A549 (cell line): ENCODE measurements around the gene ANKFN1. TPM values are rescaled to one million over a fixed set of nuclear protein-coding genes. Genes with fewer than 3 reads are reported as not detected.

Experiments used
- ATAC-seq, 2 experiments: fragments of 200-7000 bp in 1 of 2; fragments of >200 bp in 1 of 2; cut with Nextera tagmentation in 1 of 2; cut with Tn5 transposase in 1 of 2; 3 replicates each; pipeline versions ENCODE4 v1.8.0 to v1.9.1; 2018 to 2020; ENCODE audit warnings: mild to moderate bottlenecking in 1 of 2, moderate library complexity in 1 of 2
- CTCF ChIA-PET: fragments of 300-600 bp; sonication (Branson Sonifier 250); formaldehyde crosslinking; extraction: SDS; loops from one replicate; lab custom pipeline; 2021; ENCODE audit warnings: antibody characterized with exemption, inconsistent platforms; lab: Yijun Ruan, JAX
- POLR2A ChIA-PET: fragments of 350-600 bp; formaldehyde crosslinking; extraction: SDS; loops from one replicate; lab custom pipeline; 2021; ENCODE audit warnings: antibody characterized with exemption, inconsistent platforms; lab: Yijun Ruan, JAX
- DNase-seq, 2 experiments: peaks; one replicate each; pipeline versions ENCODE4 v3.0.0 to v3.0.0-alpha.2; 2011 to 2016; ENCODE audit warnings: low read depth in 1 of 2, low spot score in 1 of 2
- FAIRE-seq: peaks from 2 replicates; lab custom pipeline; 2011; peaks lifted over from hg19 to GRCh38; lab: Jason Lieb, UNC
- H3K27ac ChIP-seq, 2 experiments: fragments of >200 bp; sonication (Bioruptor Twin); formaldehyde crosslinking; 3 replicates each; pipeline ENCODE4 v1.5.1; 2016 to 2017
- H3K4me1 ChIP-seq: fragments of >200 bp; sonication (Bioruptor Twin); formaldehyde crosslinking; 3 replicates; pipeline ENCODE4 v1.6.1; 2016
- H3K4me2 ChIP-seq: fragments of >200 bp; sonication (Bioruptor Twin); formaldehyde crosslinking; 3 replicates; pipeline ENCODE4 v1.6.1; 2016
- H3K4me3 ChIP-seq: fragments of >200 bp; sonication (Bioruptor Twin); formaldehyde crosslinking; 3 replicates; pipeline ENCODE4 v1.5.1; 2016
- H3K9me3 ChIP-seq: fragments of >200 bp; sonication (Bioruptor Twin); formaldehyde crosslinking; 3 replicates; pipeline ENCODE4 v1.6.1; 2016
- CHD2 ChIP-seq: fragments of 150-350 bp; IDR thresholded peaks from 2 replicates; pipeline ENCODE4 v1.6.1; 2014; ENCODE audit warnings: low read length; ENCODE audit not compliant: partially characterized antibody
- EHMT2 ChIP-seq: fragments of 200-600 bp; sonication (generic); IDR thresholded peaks from 2 replicates; pipeline ENCODE4 v1.6.1; 2016; ENCODE audit warnings: antibody characterized with exemption, low read depth, mild to moderate bottlenecking, moderate library complexity
- FOXS1 ChIP-seq: fragments of 250-450 bp; sonication (Bioruptor Pico); IDR thresholded peaks from 2 replicates; pipeline ENCODE4 v1.5.0; 2020; ENCODE audit warnings: mild to moderate bottlenecking, moderate library complexity
- GATA3 ChIP-seq: IDR thresholded peaks from 2 replicates; pipeline ENCODE4 v1.6.1; 2012; ENCODE audit warnings: borderline replicate concordance
- HDAC2 ChIP-seq: fragments of 200-600 bp; sonication (generic); IDR thresholded peaks from 2 replicates; pipeline ENCODE4 v1.6.1; 2016
- HOXB13 ChIP-seq: fragments of 250-450 bp; sonication (Bioruptor Pico); IDR thresholded peaks from 2 replicates; pipeline ENCODE4 v1.5.0; 2020; ENCODE audit warnings: low read depth, mild to moderate bottlenecking, moderate library complexity
- MAZ ChIP-seq: fragments of 150-350 bp; IDR thresholded peaks from 2 replicates; pipeline ENCODE4 v1.6.1; 2014; ENCODE audit warnings: antibody characterized with exemption, low read depth, low read length, borderline replicate concordance
- NFE2L2 ChIP-seq: fragments of 150-350 bp; conservative IDR thresholded peaks from 2 replicates; pipeline ENCODE4 v1.6.1; 2014; ENCODE audit warnings: low read length
- NR3C1 ChIP-seq: fragments of >200 bp; sonication (Bioruptor Twin); formaldehyde crosslinking; IDR thresholded peaks from 3 replicates; pipeline ENCODE4 v1.6.1; 2017
- PHF8 ChIP-seq: fragments of 200-600 bp; sonication (generic); IDR thresholded peaks from 2 replicates; pipeline ENCODE4 v1.6.1; 2016; ENCODE audit warnings: low read depth, mild to moderate bottlenecking, antibody characterized with exemption, moderate library complexity, borderline replicate concordance
- SREBF2 ChIP-seq: fragments of 450-650 bp; IDR thresholded peaks from 2 replicates; pipeline ENCODE4 v1.6.1; 2014; ENCODE audit warnings: mild to moderate bottlenecking, moderate library complexity
- TP53 ChIP-seq: fragments of 250-450 bp; sonication (Bioruptor Pico); IDR thresholded peaks from 2 replicates; pipeline ENCODE4 v1.5.0; 2021; ENCODE audit warnings: mild to moderate bottlenecking, moderate library complexity
- ZC3H11A ChIP-seq: fragments of 450-650 bp; IDR thresholded peaks from 2 replicates; pipeline ENCODE4 v1.6.1; 2014; ENCODE audit warnings: antibody characterized with exemption, mild to moderate bottlenecking
- ZSCAN20 ChIP-seq: fragments of 250-450 bp; sonication (Bioruptor Pico); IDR thresholded peaks from 2 replicates; pipeline ENCODE4 v1.8.0; 2022; ENCODE audit warnings: mild to moderate bottlenecking, moderate library complexity
- WGBS: methylation state at CpG from one replicate; pipeline ENCODE4 v1.1.6; 2017; ENCODE audit errors: missing lambda C conversion rate; 5-methylcytosine and 5-hydroxymethylcytosine counted together
- polyA plus RNA-seq, 4 experiments: library from polyadenylated mRNA; depleted of rRNA in 3 of 4; stranded (reverse); fragments of >200 nt; fragmentation: RNase III in 1 of 4; extraction: RNeasy Plus Mini Kit Qiagen cat#74134 plus additional on column Dnase treatment in 1 of 4; gene quantifications; 2 replicates in 3 of 4; 3 replicates in 1 of 4; pipeline ENCODE4 v1.2.3, GENCODE V29; 2011 to 2017
- TF ChIP-seq, protein P1 (sequence below): fragments of >200 bp; sonication (Bioruptor Twin); formaldehyde crosslinking; IDR thresholded peaks from 3 replicates; pipeline ENCODE4 v1.5.1; 2016
- TF ChIP-seq, protein P2 (sequence below): IDR thresholded peaks from 2 replicates; pipeline ENCODE4 v1.6.1; 2012; ENCODE audit warnings: low read depth, borderline replicate concordance
- TF ChIP-seq, protein P3 (sequence below): fragments of 250-450 bp; sonication (Bioruptor Pico); IDR thresholded peaks from 2 replicates; pipeline ENCODE4 v1.5.0; 2020; ENCODE audit warnings: low read depth, mild to moderate bottlenecking, moderate library complexity
- TF ChIP-seq, protein P4 (sequence below): fragments of 200-600 bp; sonication (generic); IDR thresholded peaks from 2 replicates; pipeline ENCODE4 v1.6.1; 2016; ENCODE audit warnings: antibody characterized with exemption, mild to moderate bottlenecking, moderate library complexity
- TF ChIP-seq, protein P5 (sequence below): fragments of 150-350 bp; IDR thresholded peaks from 2 replicates; pipeline ENCODE4 v1.6.1; 2014; ENCODE audit warnings: low read depth, mild to moderate bottlenecking, low read length
- TF ChIP-seq, protein P6 (sequence below): fragments of >200 bp; sonication (Bioruptor Twin); formaldehyde crosslinking; IDR thresholded peaks from 3 replicates; pipeline ENCODE4 v1.6.1; 2016

The ANKFN1 gene
- polyA plus RNA-seq, 2 of the 4 experiments (the other 2 are of a cell fraction) = 0.37 TPM; not detected in 1

DNA sequence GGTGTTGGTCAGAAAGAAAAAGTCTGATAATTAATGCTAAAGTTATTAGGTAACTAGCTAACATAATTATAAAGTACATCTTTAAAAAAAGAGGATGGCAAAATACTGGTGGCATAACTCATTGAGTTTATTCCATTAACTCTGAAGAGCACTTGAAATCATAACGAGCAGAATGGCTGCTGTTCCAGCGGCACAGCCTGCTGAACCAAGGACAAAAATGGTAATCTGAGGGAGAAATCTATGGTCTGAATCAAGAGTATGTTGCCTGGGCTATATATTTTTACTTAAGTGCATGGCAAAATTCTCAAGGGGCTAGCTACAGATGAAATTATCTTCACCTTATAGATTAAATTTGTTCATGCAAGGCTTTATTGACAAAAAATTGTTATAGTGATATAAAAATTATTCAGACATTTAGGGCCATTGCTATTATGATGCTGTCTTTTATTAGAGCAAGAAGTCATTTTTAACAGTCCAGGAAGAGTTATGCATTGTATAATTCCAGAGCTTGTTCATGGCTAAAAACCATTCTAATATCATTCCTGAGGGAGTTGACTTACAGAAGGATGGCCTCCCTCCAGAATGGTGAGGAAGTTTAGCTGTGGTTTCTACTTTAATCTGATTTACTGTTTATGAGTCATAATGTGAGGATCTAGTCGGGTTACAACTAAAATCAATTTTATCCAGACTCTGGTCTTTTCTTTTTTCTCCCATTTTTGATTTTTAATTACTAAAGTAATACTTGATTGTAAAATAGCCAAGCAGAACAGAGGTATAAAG is 41.4 kb upstream of the ANKFN1 start:
- WGBS = 10% methylated on average over 3 of the region's 3 CpGs
- H3K4me2 ChIP-seq = no peak overlapping the region
- no peak overlapping the region for H3K4me3 ChIP-seq
- no peak for DNase-seq
- ChIA-PET CTCF (interaction anchor here (0.7 kb wide), 1 partner anchor 1888 kb away, joined by 3 read pairs; no protein-coding TSS in a partner anchor), POLR2A (no interaction called here)
- no peaks in the 10 kb centered on the region for H3K9me3 ChIP-seq
- TF ChIP-seq SREBF2 (no peak), HDAC2 (no peak), MAZ (no peak)
- TF ChIP-seq, protein P1, sequence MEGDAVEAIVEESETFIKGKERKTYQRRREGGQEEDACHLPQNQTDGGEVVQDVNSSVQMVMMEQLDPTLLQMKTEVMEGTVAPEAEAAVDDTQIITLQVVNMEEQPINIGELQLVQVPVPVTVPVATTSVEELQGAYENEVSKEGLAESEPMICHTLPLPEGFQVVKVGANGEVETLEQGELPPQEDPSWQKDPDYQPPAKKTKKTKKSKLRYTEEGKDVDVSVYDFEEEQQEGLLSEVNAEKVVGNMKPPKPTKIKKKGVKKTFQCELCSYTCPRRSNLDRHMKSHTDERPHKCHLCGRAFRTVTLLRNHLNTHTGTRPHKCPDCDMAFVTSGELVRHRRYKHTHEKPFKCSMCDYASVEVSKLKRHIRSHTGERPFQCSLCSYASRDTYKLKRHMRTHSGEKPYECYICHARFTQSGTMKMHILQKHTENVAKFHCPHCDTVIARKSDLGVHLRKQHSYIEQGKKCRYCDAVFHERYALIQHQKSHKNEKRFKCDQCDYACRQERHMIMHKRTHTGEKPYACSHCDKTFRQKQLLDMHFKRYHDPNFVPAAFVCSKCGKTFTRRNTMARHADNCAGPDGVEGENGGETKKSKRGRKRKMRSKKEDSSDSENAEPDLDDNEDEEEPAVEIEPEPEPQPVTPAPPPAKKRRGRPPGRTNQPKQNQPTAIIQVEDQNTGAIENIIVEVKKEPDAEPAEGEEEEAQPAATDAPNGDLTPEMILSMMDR = no peak
- no peak for ATAC-seq
- H3K4me1 ChIP-seq = peaks cover 11% of the 10 kb centered on the region; the same call in 2 of the 3 replicates
- no peak for FAIRE-seq
- no peak overlapping the region for H3K27ac ChIP-seq

DNA sequence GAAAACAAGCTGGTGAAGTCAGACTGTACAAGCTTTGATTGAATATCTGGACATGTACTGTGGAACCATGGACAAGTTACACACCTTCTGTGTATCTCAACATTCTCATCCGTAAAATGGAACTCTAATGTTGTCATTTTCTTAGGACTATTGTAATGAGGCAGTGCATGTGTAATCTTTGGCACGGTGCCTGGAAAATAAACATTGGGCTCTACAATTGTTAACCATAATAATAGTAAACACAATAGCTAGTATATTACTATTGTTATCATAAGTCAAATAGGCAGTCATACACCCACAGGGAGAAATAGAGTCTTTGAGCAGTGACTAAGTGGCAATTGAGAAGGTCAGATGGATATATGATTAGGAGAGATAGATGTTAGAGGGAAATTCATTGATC is 39.8 kb upstream of the ANKFN1 start:
- H3K27ac ChIP-seq = no peak overlapping the region
- ChIA-PET POLR2A (no interaction called here), CTCF (interaction anchor here (2.0 kb wide), 1 partner anchor 14 kb away, joined by 4 read pairs; no protein-coding TSS in a partner anchor)
- no peak overlapping the region for H3K4me2 ChIP-seq
- DNase-seq = no peak
- WGBS = 3% methylated on average over 2 of the region's 2 CpGs
- H3K9me3 ChIP-seq = no peaks in the 10 kb centered on the region
- FAIRE-seq = no peak
- H3K4me3 ChIP-seq = no peak overlapping the region
- ATAC-seq = no peak
- H3K4me1 ChIP-seq = peaks cover 8% of the 10 kb centered on the region; the same call in 2 of the 3 replicates
- TF ChIP-seq, protein P2, sequence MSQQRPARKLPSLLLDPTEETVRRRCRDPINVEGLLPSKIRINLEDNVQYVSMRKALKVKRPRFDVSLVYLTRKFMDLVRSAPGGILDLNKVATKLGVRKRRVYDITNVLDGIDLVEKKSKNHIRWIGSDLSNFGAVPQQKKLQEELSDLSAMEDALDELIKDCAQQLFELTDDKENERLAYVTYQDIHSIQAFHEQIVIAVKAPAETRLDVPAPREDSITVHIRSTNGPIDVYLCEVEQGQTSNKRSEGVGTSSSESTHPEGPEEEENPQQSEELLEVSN = no peak
- TF ChIP-seq TP53 = no peak
- TF ChIP-seq MAZ = no peak
- no peak for TF ChIP-seq FOXS1 (CRISPR knock-in tag)
- no peak for TF ChIP-seq ZSCAN20
- TF ChIP-seq NFE2L2 = no peak
- TF ChIP-seq ZC3H11A = no peak
- TF ChIP-seq HOXB13 (CRISPR knock-in tag) = no peak
- TF ChIP-seq GATA3 = no peak
- TF ChIP-seq PHF8 = no peak
- TF ChIP-seq, protein P3, sequence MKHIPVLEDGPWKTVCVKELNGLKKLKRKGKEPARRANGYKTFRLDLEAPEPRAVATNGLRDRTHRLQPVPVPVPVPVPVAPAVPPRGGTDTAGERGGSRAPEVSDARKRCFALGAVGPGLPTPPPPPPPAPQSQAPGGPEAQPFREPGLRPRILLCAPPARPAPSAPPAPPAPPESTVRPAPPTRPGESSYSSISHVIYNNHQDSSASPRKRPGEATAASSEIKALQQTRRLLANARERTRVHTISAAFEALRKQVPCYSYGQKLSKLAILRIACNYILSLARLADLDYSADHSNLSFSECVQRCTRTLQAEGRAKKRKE (CRISPR knock-in tag) = no peak
- TF ChIP-seq NR3C1 = no peak
- TF ChIP-seq, protein P4, sequence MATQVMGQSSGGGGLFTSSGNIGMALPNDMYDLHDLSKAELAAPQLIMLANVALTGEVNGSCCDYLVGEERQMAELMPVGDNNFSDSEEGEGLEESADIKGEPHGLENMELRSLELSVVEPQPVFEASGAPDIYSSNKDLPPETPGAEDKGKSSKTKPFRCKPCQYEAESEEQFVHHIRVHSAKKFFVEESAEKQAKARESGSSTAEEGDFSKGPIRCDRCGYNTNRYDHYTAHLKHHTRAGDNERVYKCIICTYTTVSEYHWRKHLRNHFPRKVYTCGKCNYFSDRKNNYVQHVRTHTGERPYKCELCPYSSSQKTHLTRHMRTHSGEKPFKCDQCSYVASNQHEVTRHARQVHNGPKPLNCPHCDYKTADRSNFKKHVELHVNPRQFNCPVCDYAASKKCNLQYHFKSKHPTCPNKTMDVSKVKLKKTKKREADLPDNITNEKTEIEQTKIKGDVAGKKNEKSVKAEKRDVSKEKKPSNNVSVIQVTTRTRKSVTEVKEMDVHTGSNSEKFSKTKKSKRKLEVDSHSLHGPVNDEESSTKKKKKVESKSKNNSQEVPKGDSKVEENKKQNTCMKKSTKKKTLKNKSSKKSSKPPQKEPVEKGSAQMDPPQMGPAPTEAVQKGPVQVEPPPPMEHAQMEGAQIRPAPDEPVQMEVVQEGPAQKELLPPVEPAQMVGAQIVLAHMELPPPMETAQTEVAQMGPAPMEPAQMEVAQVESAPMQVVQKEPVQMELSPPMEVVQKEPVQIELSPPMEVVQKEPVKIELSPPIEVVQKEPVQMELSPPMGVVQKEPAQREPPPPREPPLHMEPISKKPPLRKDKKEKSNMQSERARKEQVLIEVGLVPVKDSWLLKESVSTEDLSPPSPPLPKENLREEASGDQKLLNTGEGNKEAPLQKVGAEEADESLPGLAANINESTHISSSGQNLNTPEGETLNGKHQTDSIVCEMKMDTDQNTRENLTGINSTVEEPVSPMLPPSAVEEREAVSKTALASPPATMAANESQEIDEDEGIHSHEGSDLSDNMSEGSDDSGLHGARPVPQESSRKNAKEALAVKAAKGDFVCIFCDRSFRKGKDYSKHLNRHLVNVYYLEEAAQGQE = no peak
- TF ChIP-seq, protein P5, sequence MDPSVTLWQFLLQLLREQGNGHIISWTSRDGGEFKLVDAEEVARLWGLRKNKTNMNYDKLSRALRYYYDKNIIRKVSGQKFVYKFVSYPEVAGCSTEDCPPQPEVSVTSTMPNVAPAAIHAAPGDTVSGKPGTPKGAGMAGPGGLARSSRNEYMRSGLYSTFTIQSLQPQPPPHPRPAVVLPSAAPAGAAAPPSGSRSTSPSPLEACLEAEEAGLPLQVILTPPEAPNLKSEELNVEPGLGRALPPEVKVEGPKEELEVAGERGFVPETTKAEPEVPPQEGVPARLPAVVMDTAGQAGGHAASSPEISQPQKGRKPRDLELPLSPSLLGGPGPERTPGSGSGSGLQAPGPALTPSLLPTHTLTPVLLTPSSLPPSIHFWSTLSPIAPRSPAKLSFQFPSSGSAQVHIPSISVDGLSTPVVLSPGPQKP = no peak
- no peak for TF ChIP-seq EHMT2
- TF ChIP-seq CHD2 = no peak
- TF ChIP-seq, protein P6, sequence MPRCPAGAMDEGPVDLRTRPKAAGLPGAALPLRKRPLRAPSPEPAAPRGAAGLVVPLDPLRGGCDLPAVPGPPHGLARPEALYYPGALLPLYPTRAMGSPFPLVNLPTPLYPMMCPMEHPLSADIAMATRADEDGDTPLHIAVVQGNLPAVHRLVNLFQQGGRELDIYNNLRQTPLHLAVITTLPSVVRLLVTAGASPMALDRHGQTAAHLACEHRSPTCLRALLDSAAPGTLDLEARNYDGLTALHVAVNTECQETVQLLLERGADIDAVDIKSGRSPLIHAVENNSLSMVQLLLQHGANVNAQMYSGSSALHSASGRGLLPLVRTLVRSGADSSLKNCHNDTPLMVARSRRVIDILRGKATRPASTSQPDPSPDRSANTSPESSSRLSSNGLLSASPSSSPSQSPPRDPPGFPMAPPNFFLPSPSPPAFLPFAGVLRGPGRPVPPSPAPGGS = no peak
